ENCODE measurements around the gene TRIM69.

GRCh38 chr15:44788748-44789147, 52.4 kb downstream of the TRIM69 start:
- no peak for TF ChIP-seq CTCF (IDR thresholded peaks at IDR 0.05; ENCODE audit: low read depth, low read length, poor library complexity, severe bottlenecking)
- no peak for TF ChIP-seq EZH2phosphoT487 (IDR thresholded peaks at IDR 0.05; ENCODE audit: borderline replicate concordance, low read length)

Measured in DOHH2 (cell line).